HCEC 1CT (cell line): Measurements from ENCODE around the gene LCAT.

Source experiments
- DNase-seq: peaks from one replicate; pipeline ENCODE4 v3.0.0-alpha.2; 2017

The LCAT gene

DNA sequence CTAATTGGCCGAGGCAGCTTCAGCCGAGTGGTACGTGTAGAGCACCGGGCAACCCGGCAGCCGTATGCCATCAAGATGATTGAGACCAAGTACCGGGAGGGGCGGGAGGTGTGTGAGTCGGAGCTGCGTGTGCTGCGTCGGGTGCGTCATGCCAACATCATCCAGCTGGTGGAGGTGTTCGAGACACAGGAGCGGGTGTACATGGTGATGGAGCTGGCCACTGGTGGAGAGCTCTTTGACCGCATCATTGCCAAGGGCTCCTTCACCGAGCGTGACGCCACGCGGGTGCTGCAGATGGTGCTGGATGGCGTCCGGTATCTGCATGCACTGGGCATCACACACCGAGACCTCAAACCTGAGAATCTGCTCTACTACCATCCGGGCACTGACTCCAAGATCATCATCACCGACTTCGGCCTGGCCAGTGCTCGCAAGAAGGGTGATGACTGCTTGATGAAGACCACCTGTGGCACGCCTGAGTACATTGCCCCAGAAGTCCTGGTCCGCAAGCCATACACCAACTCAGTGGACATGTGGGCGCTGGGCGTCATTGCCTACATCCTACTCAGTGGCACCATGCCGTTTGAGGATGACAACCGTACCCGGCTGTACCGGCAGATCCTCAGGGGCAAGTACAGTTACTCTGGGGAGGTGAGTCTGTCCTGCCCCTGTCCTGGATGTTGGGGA, 34.7 kb downstream of the LCAT start:
- DNase-seq: no peak

GRCh38 chr16:67907397-67908180, 36.3 kb downstream of the LCAT start:
- no peak for DNase-seq

- no peak for DNase-seq
Observed at GRCh38 chr16:67902831-67903230, 41.1 kb downstream of the LCAT start.

DNA sequence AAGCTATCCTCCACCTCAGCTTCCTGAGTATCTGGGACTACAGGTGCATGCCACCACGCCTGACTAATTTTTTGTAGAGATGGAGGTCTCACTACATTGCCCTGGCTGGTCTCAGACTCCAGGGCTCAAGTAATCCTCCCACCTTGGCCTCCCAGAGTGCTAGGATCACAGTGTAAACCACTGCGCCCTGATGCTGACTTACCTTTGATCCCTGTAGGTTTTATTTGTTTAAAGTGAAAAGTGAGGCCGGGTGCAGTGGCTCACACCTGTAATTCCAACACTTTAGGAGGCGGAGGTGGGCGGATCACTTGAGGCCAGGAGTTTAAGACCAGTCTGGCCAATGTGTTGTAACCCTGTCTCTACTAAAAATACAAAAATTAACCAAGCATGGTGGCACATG, 42.2 kb downstream of the LCAT start:
- DNase-seq: no peak

DNA sequence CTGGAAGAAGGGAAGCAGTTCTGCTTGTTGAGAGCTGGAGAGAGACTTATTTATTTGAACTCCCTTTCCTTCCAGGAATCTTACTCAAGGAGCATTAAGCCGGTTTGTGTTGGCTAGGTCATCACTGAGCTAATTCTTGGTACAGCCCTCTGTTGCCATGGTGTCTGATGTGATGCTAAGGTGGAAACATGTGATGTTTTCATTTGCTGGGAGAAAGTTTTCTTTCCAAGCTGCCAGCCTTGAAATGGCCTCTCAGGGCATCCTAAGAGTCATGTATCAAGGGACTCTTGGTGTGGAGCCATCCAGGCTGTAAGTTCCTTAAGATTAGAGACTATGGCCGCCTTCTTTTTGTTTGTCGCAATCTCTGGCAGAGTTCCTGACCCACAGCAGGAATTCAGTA, 46.7 kb downstream of the LCAT start:
- no peak for DNase-seq

DNA sequence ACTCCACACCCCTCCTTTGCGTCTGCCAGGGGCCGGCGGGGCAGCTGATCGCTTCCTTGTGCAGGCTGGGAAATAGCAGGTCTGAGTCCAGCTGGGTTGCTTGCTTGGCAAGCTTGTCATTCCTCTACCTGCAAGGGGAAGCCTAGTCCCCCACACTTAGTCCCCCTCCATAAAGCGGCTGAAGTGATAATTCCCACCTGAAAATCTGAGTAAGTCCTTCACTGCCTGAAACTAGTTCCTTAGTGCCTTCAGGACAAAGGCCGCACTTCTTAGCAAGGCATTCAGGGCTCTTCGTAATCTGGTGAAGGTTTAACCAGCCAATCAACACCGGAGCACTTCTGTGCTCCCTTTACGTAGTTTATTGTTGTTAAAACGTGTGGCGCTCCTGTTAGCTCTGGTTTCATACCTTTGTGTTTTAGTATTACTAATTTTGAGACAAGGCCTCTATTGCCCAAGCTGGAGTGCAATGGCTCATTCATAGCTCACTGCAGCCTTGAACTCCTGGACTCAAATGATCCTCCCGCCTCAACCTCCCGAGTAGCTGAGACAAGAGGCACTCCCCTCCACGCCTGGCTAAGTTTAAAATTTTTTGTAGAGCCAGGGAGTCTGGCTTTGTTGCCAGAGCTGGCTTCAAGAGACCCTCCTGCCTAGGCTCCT, 50.0 kb downstream of the LCAT start:
- DNase-seq: no peak

GRCh38 chr16:67892899-67893742, 50.8 kb downstream of the LCAT start, which contains the start of gene PSKH1:
Gene PSKH1 (plus strand): TSS chr16:67893254. CDS start chr16:67908750, 15,496 bp downstream.
- DNase-seq: peak; percentile 95

GRCh38 chr16:67892375-67892774, 51.5 kb downstream of the LCAT start:
- no peak for DNase-seq
